Measurements from ENCODE around the gene ESRRB.

GRCh38 chr14:76407449-76408150, 31.7 kb downstream of the ESRRB start:
- TF ChIP-seq CTCF (IDR thresholded peaks at IDR 0.05; ENCODE audit: poor library complexity) (no peak), EZH2 (IDR thresholded peaks at IDR 0.05; ENCODE audit: borderline replicate concordance) (no peak), EZH2phosphoT487 (IDR thresholded peaks at IDR 0.05; ENCODE audit: low read depth, severe bottlenecking, unreplicated experiment) (no peak)
